BE2C (cell line): Measurements from ENCODE around the gene FGFR1OP2.
A peak's percentile ranks its signal among the peaks of the same experiment; 100 is the strongest.

ENCODE experiments used
- DNase-seq: peaks from one replicate; pipeline ENCODE4 v3.0.0-alpha.2; 2020
- H3K27me3 ChIP-seq: fragments of 250-450 bp; sonication (Bioruptor Pico); 2 replicates; pipeline ENCODE4 v1.5.1; 2020; ENCODE audit warnings: mild to moderate bottlenecking
- H3K36me3 ChIP-seq: fragments of 250-450 bp; sonication (Bioruptor Pico); 2 replicates; pipeline ENCODE4 v1.5.1; 2020; ENCODE audit warnings: mild to moderate bottlenecking
- H3K4me1 ChIP-seq: fragments of 250-450 bp; sonication (Bioruptor Pico); 2 replicates; pipeline ENCODE4 v1.5.1; 2020
- H3K4me3 ChIP-seq: 2 replicates; pipeline ENCODE4 v1.5.1; 2011; ENCODE audit warnings: low read depth, low read length
- H3K9me3 ChIP-seq: fragments of 250-450 bp; sonication (Bioruptor Pico); 2 replicates; pipeline ENCODE4 v1.5.1; 2020
- CTCF ChIP-seq: IDR thresholded peaks from 2 replicates; pipeline ENCODE4 v1.5.1; 2012; ENCODE audit warnings: mild to moderate bottlenecking, low read depth, low read length

Gene FGFR1OP2

GRCh38 chr12:26929590-26929989, 8.7 kb upstream of the FGFR1OP2 start:
- Histone ChIP-seq H3K36me3 (peaks cover 32% of the 10 kb centered on the region), H3K4me1 (no peaks in the 10 kb centered on the region), H3K4me3 (no peak overlapping the region), H3K27me3 (no peaks in the 10 kb centered on the region), H3K9me3 (no peaks in the 10 kb centered on the region)
- DNase-seq, result no peak
- TF ChIP-seq CTCF, result no peak

- DNase-seq, result no peak
- no peak for TF ChIP-seq CTCF
- peaks cover 4% of the 10 kb centered on the region; the same call in 1 of the 2 replicates for H3K36me3 ChIP-seq
- no peaks in the 10 kb centered on the region; the same call in 1 of the 2 replicates for H3K4me1 ChIP-seq
- H3K27me3 ChIP-seq, result no peaks in the 10 kb centered on the region
- no peaks in the 10 kb centered on the region for H3K9me3 ChIP-seq
- no peak overlapping the region; the same call in 1 of the 2 replicates for H3K4me3 ChIP-seq
Measured at GRCh38 chr12:26935636-26936378, 2.5 kb upstream of the FGFR1OP2 start.

- peak overlapping the region; percentile 97 for H3K4me3 ChIP-seq
- no peaks in the 10 kb centered on the region for H3K9me3 ChIP-seq
- DNase-seq, result no peak
- TF ChIP-seq CTCF, result no peak
- no peaks in the 10 kb centered on the region for H3K27me3 ChIP-seq
- no peaks in the 10 kb centered on the region for H3K36me3 ChIP-seq
- H3K4me1 ChIP-seq, result no peaks in the 10 kb centered on the region; the same call in 1 of the 2 replicates
Measured at GRCh38 chr12:26936559-26937442, 1.5 kb upstream of the FGFR1OP2 start.

- DNase-seq, result no peak
- peak overlapping the region; percentile 97 for H3K4me3 ChIP-seq
- H3K27me3 ChIP-seq, result no peaks in the 10 kb centered on the region
- H3K36me3 ChIP-seq, result no peaks in the 10 kb centered on the region
- no peak for TF ChIP-seq CTCF
- H3K4me1 ChIP-seq, result no peaks in the 10 kb centered on the region; the same call in 1 of the 2 replicates
- H3K9me3 ChIP-seq, result no peaks in the 10 kb centered on the region
Measured at GRCh38 chr12:26937443-26937862, 817 bp upstream of the FGFR1OP2 start.

- H3K9me3 ChIP-seq, result no peaks in the 10 kb centered on the region
- no peaks in the 10 kb centered on the region; the same call in 1 of the 2 replicates for H3K4me1 ChIP-seq
- peak overlapping the region; percentile 97 for H3K4me3 ChIP-seq
- DNase-seq, result no peak
- no peaks in the 10 kb centered on the region for H3K36me3 ChIP-seq
- no peak for TF ChIP-seq CTCF
- no peaks in the 10 kb centered on the region for H3K27me3 ChIP-seq
Measured at GRCh38 chr12:26938701-26939062, 412 bp downstream of the FGFR1OP2 start.
